ENCODE data around the gene PLCL1.

- TF ChIP-seq POLR2A (IDR thresholded peaks at IDR 0.05) (no peak), CTCF (IDR thresholded peaks at IDR 0.05) (no peak)
These were observed 302.4 kb downstream of the PLCL1 start for GRCh38 chr2:198106621-198107385.
